Epithelial cell of esophagus (primary cell): Measurements from ENCODE around the gene SH2D5.
"Not testable (repeated sequence)": the region's sequence is repeated elsewhere in the genome, so short reads cannot be mapped to it uniquely, and the experiment has no call there.

Experiments used
- DNase-seq: peaks from one replicate; pipeline ENCODE4 v3.0.0; 2010; ENCODE audit warnings: low read depth
- H3K4me3 ChIP-seq: 2 replicates; pipeline ENCODE4 v1.5.1; 2011; ENCODE audit warnings: mild to moderate bottlenecking, low read length, control low read depth
- TF ChIP-seq, protein P1 (sequence below): IDR thresholded peaks from 2 replicates; pipeline ENCODE4 v1.5.1; 2011; ENCODE audit warnings: low read depth, mild to moderate bottlenecking, low read length, control low read depth, inconsistent platforms; ENCODE audit not compliant: insufficient read depth; ENCODE audit errors: missing control alignments

SH2D5 gene

DNA sequence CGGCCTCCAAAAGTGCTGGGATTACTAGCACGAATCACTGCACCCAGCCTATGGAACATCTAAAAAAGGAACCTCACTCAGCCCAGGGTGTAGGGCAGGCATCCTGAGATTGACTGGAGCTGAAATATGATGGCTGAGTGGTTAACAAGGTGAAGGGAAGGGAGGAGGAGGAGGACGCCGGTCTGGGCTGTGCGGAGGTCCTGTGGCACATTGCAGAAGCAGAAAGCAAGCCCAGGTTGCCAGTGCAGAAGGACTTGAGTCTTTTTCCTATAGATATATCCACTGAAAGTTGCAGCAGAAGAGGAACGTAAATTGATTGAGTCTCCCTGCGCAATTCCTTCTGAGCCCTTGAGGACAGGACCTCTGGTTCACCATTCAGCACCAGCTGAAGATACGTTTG lies 13.2 kb downstream of the SH2D5 start:
- no peak for DNase-seq
- TF ChIP-seq, protein P1, sequence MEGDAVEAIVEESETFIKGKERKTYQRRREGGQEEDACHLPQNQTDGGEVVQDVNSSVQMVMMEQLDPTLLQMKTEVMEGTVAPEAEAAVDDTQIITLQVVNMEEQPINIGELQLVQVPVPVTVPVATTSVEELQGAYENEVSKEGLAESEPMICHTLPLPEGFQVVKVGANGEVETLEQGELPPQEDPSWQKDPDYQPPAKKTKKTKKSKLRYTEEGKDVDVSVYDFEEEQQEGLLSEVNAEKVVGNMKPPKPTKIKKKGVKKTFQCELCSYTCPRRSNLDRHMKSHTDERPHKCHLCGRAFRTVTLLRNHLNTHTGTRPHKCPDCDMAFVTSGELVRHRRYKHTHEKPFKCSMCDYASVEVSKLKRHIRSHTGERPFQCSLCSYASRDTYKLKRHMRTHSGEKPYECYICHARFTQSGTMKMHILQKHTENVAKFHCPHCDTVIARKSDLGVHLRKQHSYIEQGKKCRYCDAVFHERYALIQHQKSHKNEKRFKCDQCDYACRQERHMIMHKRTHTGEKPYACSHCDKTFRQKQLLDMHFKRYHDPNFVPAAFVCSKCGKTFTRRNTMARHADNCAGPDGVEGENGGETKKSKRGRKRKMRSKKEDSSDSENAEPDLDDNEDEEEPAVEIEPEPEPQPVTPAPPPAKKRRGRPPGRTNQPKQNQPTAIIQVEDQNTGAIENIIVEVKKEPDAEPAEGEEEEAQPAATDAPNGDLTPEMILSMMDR = no peak
- H3K4me3 ChIP-seq = no peak overlapping the region

- H3K4me3 ChIP-seq = peak overlapping the region; percentile 19
Measured at GRCh38 chr1:20718343-20718882, 14.1 kb downstream of the SH2D5 start.

GRCh38 chr1:20717452-20718342 lies 14.8 kb downstream of the SH2D5 start, which contains the start of gene KIF17:
Gene KIF17 (minus strand): TSS chr1:20718007. CDS start chr1:20717706, 301 bp downstream.
- TF ChIP-seq, protein P1 = no peak
- H3K4me3 ChIP-seq = peak within 1 kb of the TSS; percentile 30
- DNase-seq = peak; percentile 78

More at GRCh38 chr1:20718343-20718882, 14.1 kb downstream of the SH2D5 start:
- DNase-seq = not testable (repeated sequence)

DNA sequence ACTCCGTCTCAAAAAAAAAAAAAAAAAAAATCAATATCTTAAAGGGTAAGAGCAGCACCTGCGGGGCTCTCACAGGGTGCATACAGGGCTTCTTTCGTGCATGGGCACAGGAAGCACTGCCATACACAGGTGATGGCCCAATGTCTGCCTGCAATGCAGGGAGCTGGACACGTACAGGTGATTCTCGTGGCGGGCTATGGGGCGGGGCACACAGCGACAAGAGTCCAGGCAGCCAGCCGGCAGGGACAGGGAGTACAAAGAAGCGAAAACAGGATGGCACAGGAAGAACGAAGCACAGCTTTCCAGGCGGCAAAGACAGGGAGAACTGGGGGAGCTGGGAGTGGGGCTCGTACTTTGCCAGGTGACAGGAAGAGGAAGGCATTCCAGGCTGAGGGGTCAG lies 16.3 kb downstream of the SH2D5 start:
- no peak overlapping the region for H3K4me3 ChIP-seq
- DNase-seq = no peak
- TF ChIP-seq, protein P1 = no peak

DNA sequence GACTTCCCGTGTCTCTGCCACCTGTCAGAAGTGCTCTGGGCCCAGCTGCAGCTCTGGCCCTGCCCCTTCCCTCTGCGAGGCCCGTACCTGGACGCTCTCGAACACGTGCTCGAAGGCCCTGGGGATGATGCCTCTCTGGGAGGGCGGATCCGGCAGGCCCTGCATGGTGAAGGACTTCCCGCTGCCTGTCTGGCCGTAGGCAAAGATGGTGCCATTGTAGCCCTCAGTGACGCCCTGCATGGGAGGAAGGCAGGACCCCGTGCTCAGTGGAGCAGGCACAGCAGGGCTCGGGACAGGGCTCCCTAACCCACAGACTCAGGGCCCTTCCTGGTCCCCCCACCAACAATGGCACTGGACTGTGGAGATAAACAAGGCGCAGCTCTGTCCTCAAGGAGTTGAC lies 17.1 kb downstream of the SH2D5 start:
- no peak for DNase-seq
- H3K4me3 ChIP-seq = no peak overlapping the region
- TF ChIP-seq, protein P1 = no peak

DNA sequence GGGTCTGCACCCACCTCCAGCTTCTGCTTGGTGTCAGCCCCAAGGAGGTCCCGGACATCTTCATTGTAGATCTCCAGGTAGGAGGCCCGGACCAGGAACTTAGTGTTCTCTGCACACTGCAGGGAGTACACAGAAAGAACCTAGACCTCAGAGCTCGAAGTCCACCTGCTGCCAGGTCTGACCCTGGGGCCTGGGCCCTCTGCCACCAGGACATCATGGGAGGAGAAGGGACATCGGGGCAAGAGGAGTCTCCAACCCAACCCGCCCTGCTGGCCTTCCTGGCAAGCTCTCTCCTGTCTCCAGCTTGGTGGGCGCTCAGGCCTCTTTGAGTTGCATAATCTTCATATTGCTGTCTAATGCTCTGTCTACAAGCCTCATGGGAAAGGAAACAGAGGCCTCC lies 19.1 kb downstream of the SH2D5 start:
- TF ChIP-seq, protein P1 = no peak
- DNase-seq = no peak

DNA sequence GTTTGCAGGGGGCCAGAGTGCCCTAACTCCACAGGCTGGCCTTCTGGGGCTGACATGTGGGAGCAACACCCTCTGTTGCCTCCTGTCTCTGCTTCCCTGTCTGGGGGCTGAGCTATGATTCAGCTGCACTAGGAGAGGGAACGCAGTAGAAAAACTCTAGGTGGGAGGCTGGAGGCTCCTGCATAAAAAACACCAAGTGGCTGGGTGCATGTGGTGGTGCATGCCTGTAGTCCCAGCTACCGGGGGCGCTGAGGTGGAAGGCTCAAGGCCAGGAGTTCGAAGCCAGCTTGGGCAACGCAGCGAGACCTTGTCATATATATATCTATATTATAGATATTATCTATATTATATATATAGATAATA lies 20.3 kb downstream of the SH2D5 start:
- DNase-seq = no peak
- TF ChIP-seq, protein P1 = no peak
- no peak overlapping the region for H3K4me3 ChIP-seq

More for the DNA sequence above, 19.1 kb downstream of the SH2D5 start:
- H3K4me3 ChIP-seq = no peak overlapping the region
